OCI-LY7 (cell line): ENCODE results near the gene SHH.

Source experiments
- CTCF ChIP-seq: fragments of 200-600 bp; sonication (generic); conservative IDR thresholded peaks from 2 replicates; pipeline ENCODE4 v1.5.1; 2014; ENCODE audit warnings: mild to moderate bottlenecking, antibody characterized with exemption, low read length, moderate library complexity, mixed read lengths
- EZH2phosphoT487 ChIP-seq: fragments of 200-600 bp; sonication (generic); IDR thresholded peaks from 2 replicates; pipeline ENCODE4 v1.6.1; 2018; ENCODE audit warnings: low read depth, borderline replicate concordance, mild to moderate bottlenecking, mixed run types, antibody characterized with exemption, low read length, moderate library complexity, mixed read lengths

- TF ChIP-seq CTCF (no peak), EZH2phosphoT487 (no peak)
Observed at GRCh38 chr7:155832581-155832981, 20.3 kb upstream of the SHH start.
